D721Med (cell line): ENCODE data around the gene SAMD1.

Source experiments
- DNase-seq: peaks from one replicate; pipeline ENCODE4 v3.0.0; 2011; ENCODE audit warnings: low spot score; ENCODE audit not compliant: insufficient read length
- FAIRE-seq: peaks from 2 replicates; lab custom pipeline; 2011; peaks lifted over from hg19 to GRCh38; lab: Jason Lieb, UNC
- CTCF ChIP-seq: IDR thresholded peaks from 2 replicates; pipeline ENCODE4 v1.5.1; 2012; ENCODE audit warnings: mild to moderate bottlenecking, control low read depth; ENCODE audit not compliant: insufficient read depth; ENCODE audit errors: missing control alignments

The SAMD1 gene

GRCh38 chr19:14061081-14061749, 29.3 kb downstream of the SAMD1 start:
- FAIRE-seq, result no peak

GRCh38 chr19:14059652-14060155, 30.8 kb downstream of the SAMD1 start:
- DNase-seq, result no peak
- no peak for FAIRE-seq
- TF ChIP-seq CTCF, result no peak

More at GRCh38 chr19:14061081-14061749, 29.3 kb downstream of the SAMD1 start:
- DNase-seq, result no peak
- TF ChIP-seq CTCF, result no peak

GRCh38 chr19:14059093-14059480, 31.5 kb downstream of the SAMD1 start:
- DNase-seq, result no peak
- TF ChIP-seq CTCF, result peak; percentile 58
- FAIRE-seq, result no peak

- DNase-seq, result no peak
- TF ChIP-seq CTCF, result no peak
- FAIRE-seq, result no peak
Measured at GRCh38 chr19:14058182-14059092, 32.1 kb downstream of the SAMD1 start.

GRCh38 chr19:14056741-14057356, 33.7 kb downstream of the SAMD1 start:
- no peak for TF ChIP-seq CTCF
- no peak for DNase-seq
- no peak for FAIRE-seq

- no peak for TF ChIP-seq CTCF
- DNase-seq, result no peak
- FAIRE-seq, result no peak
Measured at GRCh38 chr19:14056069-14056666, 34.4 kb downstream of the SAMD1 start.
